WI38 (cell line): ENCODE results near the gene FHIP1A.

ENCODE experiments used
- H3K4me3 ChIP-seq: 2 replicates; pipeline ENCODE4 v1.5.1; 2011; ENCODE audit warnings: low read depth, mild to moderate bottlenecking, control low read depth, low read length
- TF ChIP-seq, protein P1 (sequence below): IDR thresholded peaks from 2 replicates; pipeline ENCODE4 v1.5.1; 2012; ENCODE audit warnings: low read depth, mild to moderate bottlenecking, control low read depth, low read length

FHIP1A gene

GRCh38 chr4:151438154-151438553 is 29.2 kb downstream of the FHIP1A start:
- TF ChIP-seq, protein P1, sequence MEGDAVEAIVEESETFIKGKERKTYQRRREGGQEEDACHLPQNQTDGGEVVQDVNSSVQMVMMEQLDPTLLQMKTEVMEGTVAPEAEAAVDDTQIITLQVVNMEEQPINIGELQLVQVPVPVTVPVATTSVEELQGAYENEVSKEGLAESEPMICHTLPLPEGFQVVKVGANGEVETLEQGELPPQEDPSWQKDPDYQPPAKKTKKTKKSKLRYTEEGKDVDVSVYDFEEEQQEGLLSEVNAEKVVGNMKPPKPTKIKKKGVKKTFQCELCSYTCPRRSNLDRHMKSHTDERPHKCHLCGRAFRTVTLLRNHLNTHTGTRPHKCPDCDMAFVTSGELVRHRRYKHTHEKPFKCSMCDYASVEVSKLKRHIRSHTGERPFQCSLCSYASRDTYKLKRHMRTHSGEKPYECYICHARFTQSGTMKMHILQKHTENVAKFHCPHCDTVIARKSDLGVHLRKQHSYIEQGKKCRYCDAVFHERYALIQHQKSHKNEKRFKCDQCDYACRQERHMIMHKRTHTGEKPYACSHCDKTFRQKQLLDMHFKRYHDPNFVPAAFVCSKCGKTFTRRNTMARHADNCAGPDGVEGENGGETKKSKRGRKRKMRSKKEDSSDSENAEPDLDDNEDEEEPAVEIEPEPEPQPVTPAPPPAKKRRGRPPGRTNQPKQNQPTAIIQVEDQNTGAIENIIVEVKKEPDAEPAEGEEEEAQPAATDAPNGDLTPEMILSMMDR: no peak
- H3K4me3 ChIP-seq: no peak overlapping the region

- TF ChIP-seq, protein P1: no peak
- no peak overlapping the region for H3K4me3 ChIP-seq
Observed at GRCh38 chr4:151439320-151439719, 30.3 kb downstream of the FHIP1A start.

DNA sequence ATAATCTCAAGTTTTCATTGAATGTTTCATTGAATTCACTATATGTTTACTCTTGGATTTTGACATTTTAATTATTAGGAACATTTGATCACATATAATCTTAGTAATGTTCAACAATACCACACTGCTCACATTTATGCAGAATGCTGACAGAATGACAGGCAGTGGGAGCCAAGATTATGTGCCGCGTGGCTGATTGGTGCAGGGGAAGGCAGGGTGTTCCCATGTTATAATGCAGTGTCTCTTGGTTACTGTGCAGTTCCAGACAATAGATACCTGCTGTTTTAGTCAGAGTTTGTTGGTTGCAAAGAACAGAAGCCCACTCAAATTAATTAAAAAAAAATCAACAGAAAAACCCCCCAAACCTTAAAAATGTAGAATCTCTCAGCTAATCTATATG is 33.0 kb downstream of the FHIP1A start:
- no peak overlapping the region for H3K4me3 ChIP-seq
- TF ChIP-seq, protein P1: no peak

DNA sequence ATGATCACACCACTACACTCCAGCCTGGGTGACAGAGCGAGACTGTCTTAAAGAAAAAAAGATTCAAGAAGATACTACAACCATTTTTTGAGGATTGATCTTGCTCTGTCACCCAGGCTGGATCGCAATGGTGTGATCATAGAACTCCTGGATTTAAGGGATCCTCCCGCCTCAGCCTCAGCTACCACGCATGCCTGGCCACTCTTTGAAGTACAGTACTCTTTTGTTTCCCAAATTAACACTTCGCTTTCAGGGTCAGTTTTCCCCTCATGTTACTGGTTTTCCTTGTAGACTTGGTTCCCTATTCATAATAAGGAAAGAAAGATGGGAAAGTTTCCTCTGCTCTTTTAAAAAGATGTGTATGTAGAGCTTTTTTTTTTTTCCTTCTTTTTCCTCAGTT is 34.3 kb downstream of the FHIP1A start:
- H3K4me3 ChIP-seq: no peak overlapping the region
- TF ChIP-seq, protein P1: no peak

GRCh38 chr4:151443752-151444151 is 34.8 kb downstream of the FHIP1A start:
- no peak overlapping the region for H3K4me3 ChIP-seq
- TF ChIP-seq, protein P1: no peak

GRCh38 chr4:151446208-151446607 is 37.2 kb downstream of the FHIP1A start:
- TF ChIP-seq, protein P1: no peak

GRCh38 chr4:151454513-151454912 is 45.5 kb downstream of the FHIP1A start:
- H3K4me3 ChIP-seq: no peak overlapping the region
- TF ChIP-seq, protein P1: no peak

More at GRCh38 chr4:151446208-151446607, 37.2 kb downstream of the FHIP1A start:
- H3K4me3 ChIP-seq: no peak overlapping the region
